IMR-90 (cell line): ENCODE measurements around the gene ACACA. TPM values are rescaled to one million over a fixed set of nuclear protein-coding genes. Genes with fewer than 3 reads are reported as not detected.

Source experiments
- ATAC-seq: fragments of 200-7000 bp; cut with Tn5 transposase; 2 replicates; pipeline ENCODE4 v1.9.1; 2020; ENCODE audit warnings: low read depth, mild to moderate bottlenecking, moderate library complexity
- BruUV-seq: library from RNA; stranded (reverse); fragments of 400-500 nt; replicated peaks from 2 replicates; lab custom pipeline; 2021; lab: Mats Ljungman, UMichigan
- CTCF ChIA-PET: fragments of 300-600 bp; formaldehyde crosslinking; extraction: SDS; loops from one replicate; lab custom pipeline; 2021; ENCODE audit warnings: antibody characterized with exemption; lab: Yijun Ruan, JAX
- POLR2A ChIA-PET: fragments of 300-600 bp; sonication (Branson Sonifier 250); formaldehyde crosslinking; loops from one replicate; lab custom pipeline; 2022; ENCODE audit warnings: antibody characterized with exemption; ENCODE audit not compliant: unreplicated experiment; lab: Charles Lee
- DNase-seq: peaks from one replicate; pipeline ENCODE4 v3.0.0; 2013
- H2AFZ ChIP-seq: replicated peaks from 2 replicates; pipeline ENCODE3; 2013; ENCODE audit warnings: low read length, mild to moderate bottlenecking; ENCODE audit not compliant: poor library complexity
- H2AK5ac ChIP-seq: 2 replicates; pipeline ENCODE4 v1.6.1; 2013; ENCODE audit warnings: low read depth, low read length, inconsistent platforms
- H2AK9ac ChIP-seq: replicated peaks from 2 replicates; pipeline ENCODE3; 2013; ENCODE audit warnings: mild to moderate bottlenecking, low read depth, low read length, moderate library complexity; ENCODE audit not compliant: poor library complexity
- H2BK120ac ChIP-seq: 2 replicates; pipeline ENCODE4 v1.6.1; 2013; ENCODE audit warnings: low read depth, low read length, inconsistent platforms
- H2BK15ac ChIP-seq: 3 replicates; pipeline ENCODE4 v1.6.1; 2013; ENCODE audit warnings: low read depth, low read length, inconsistent platforms
- H2BK20ac ChIP-seq: 2 replicates; pipeline ENCODE4 v1.6.1; 2013; ENCODE audit warnings: low read depth, mild to moderate bottlenecking, inconsistent platforms, low read length, moderate library complexity
- H2BK5ac ChIP-seq: 2 replicates; pipeline ENCODE4 v1.6.1; 2013; ENCODE audit warnings: mild to moderate bottlenecking, low read depth, low read length, inconsistent platforms; ENCODE audit not compliant: poor library complexity, severe bottlenecking
- H3K14ac ChIP-seq: replicated peaks from 2 replicates; pipeline ENCODE4 v1.6.1; 2013; ENCODE audit warnings: low read depth, low read length, inconsistent platforms
- H3K18ac ChIP-seq: 2 replicates; pipeline ENCODE4 v1.6.1; 2013; ENCODE audit warnings: low read depth, low read length, control low read depth
- H3K23ac ChIP-seq: 2 replicates; pipeline ENCODE4 v1.6.1; 2013; ENCODE audit warnings: low read depth, low read length, inconsistent platforms
- H3K27ac ChIP-seq: 2 replicates; pipeline ENCODE4 v1.5.1; 2013; ENCODE audit warnings: mild to moderate bottlenecking, control low read depth, low read length; ENCODE audit not compliant: insufficient read depth
- H3K27me3 ChIP-seq: 2 replicates; pipeline ENCODE4 v1.6.1; 2013; ENCODE audit warnings: low read length; ENCODE audit not compliant: control insufficient read depth, insufficient read depth
- H3K36me3 ChIP-seq: 2 replicates; pipeline ENCODE4 v1.6.1; 2013; ENCODE audit warnings: low read length, mixed read lengths; ENCODE audit not compliant: control insufficient read depth, insufficient read depth
- H3K4ac ChIP-seq: 2 replicates; pipeline ENCODE4 v1.6.1; 2013; ENCODE audit warnings: low read depth, low read length, inconsistent platforms
- H3K4me1 ChIP-seq: 2 replicates; pipeline ENCODE4 v1.6.1; 2013; ENCODE audit warnings: low read length, mixed read lengths; ENCODE audit not compliant: control insufficient read depth, insufficient read depth
- H3K4me2 ChIP-seq: 2 replicates; pipeline ENCODE4 v1.6.1; 2013; ENCODE audit warnings: low read depth, mild to moderate bottlenecking, control low read depth, low read length, moderate library complexity
- H3K4me3 ChIP-seq: 2 replicates; pipeline ENCODE4 v1.5.1; 2013; ENCODE audit warnings: low read depth, mild to moderate bottlenecking, control low read depth, low read length, moderate library complexity; ENCODE audit not compliant: insufficient read depth
- H3K56ac ChIP-seq: 2 replicates; pipeline ENCODE4 v1.6.1; 2013; ENCODE audit warnings: low read length, inconsistent platforms; ENCODE audit not compliant: insufficient read depth; ENCODE audit errors: extremely low read depth
- H3K79me1 ChIP-seq, 2 experiments: 2 replicates each; pipeline ENCODE4 v1.6.1; 2013; ENCODE audit warnings: low read length in 2 of 2, inconsistent platforms in 1 of 2, low read depth in 1 of 2
- H3K9ac ChIP-seq: 2 replicates; pipeline ENCODE4 v1.6.1; 2013; ENCODE audit warnings: low read depth, low read length, control low read depth
- H3K9me1 ChIP-seq: 2 replicates; pipeline ENCODE4 v1.6.1; 2013; ENCODE audit warnings: low read length, inconsistent platforms; ENCODE audit not compliant: insufficient read depth
- H3K9me3 ChIP-seq: 2 replicates; pipeline ENCODE4 v1.6.1; 2013; ENCODE audit warnings: low read length; ENCODE audit not compliant: control insufficient read depth, insufficient read depth
- H4K20me1 ChIP-seq: 2 replicates; pipeline ENCODE4 v1.6.1; 2013; ENCODE audit warnings: low read length, inconsistent platforms; ENCODE audit not compliant: insufficient read depth
- H4K5ac ChIP-seq: 2 replicates; pipeline ENCODE4 v1.6.1; 2013; ENCODE audit warnings: mild to moderate bottlenecking, low read depth, low read length, control low read depth
- H4K8ac ChIP-seq, 2 experiments: 2 replicates each; pipeline ENCODE4 v1.6.1; 2013; ENCODE audit warnings: low read depth in 2 of 2, low read length in 2 of 2, control low read depth in 1 of 2, inconsistent platforms in 1 of 2
- H4K91ac ChIP-seq: 2 replicates; pipeline ENCODE4 v1.6.1; 2013; ENCODE audit warnings: low read depth, low read length, inconsistent platforms; ENCODE audit not compliant: insufficient read depth
- CEBPB ChIP-seq: IDR thresholded peaks from 2 replicates; pipeline ENCODE4 v1.6.1; 2012; ENCODE audit warnings: low read depth, low read length, improper control_type of control experiment
- NFE2L2 ChIP-seq: fragments of 150-350 bp; IDR thresholded peaks from 2 replicates; pipeline ENCODE4 v1.6.1; 2016; ENCODE audit warnings: low read depth, mild to moderate bottlenecking, low read length
- POLR2A ChIP-seq: IDR thresholded peaks from 2 replicates; pipeline ENCODE4 v1.6.1; 2012; ENCODE audit warnings: mild to moderate bottlenecking, low read depth, low read length
- RCOR1 ChIP-seq: IDR thresholded peaks from 2 replicates; pipeline ENCODE4 v1.6.1; 2012; ENCODE audit warnings: mild to moderate bottlenecking, low read length, improper control_type of control experiment; ENCODE audit not compliant: insufficient replicate concordance
- WGBS, 2 experiments: methylation state at CpG; one replicate each; pipeline versions ENCODE4 v1.1.5 to v1.1.7; 2013; ENCODE audit warnings: missing lambda C conversion rate in 2 of 2; ENCODE audit not compliant: insufficient read length in 1 of 2; ENCODE audit errors: extremely low coverage in 2 of 2; 5-methylcytosine and 5-hydroxymethylcytosine counted together
- dilution Hi-C: fragments of 300-500 bp; cut with HindIII; formaldehyde crosslinking; loops from one replicate; pipeline ENCODE4 v1.14.3; 2018; ENCODE audit warnings: low sequenced_read_pairs; ENCODE audit not compliant: unreplicated experiment
- in situ Hi-C: fragments of 300-500 bp; cut with MboI; formaldehyde crosslinking; loops from 3 replicates; pipeline ENCODE4 v1.14.3; 2019; ENCODE audit warnings: low sequenced_read_pairs, inconsistent platforms, mixed read lengths
- intact Hi-C: fragments of 100-400 bp; cut with micrococcal nuclease; formaldehyde crosslinking; loops from 2 replicates; pipeline ENCODE4 v1.10.0; 2022
- polyA plus RNA-seq, 3 experiments: library from polyadenylated mRNA; depleted of rRNA; stranded (reverse); fragments of >200 nt; gene quantifications; 2 replicates each; pipeline ENCODE4 v1.2.3, GENCODE V29; 2012; ENCODE audit warnings: low replicate concordance in 1 of 3
- total RNA-seq: library from RNA; depleted of rRNA; stranded (reverse); fragments of >200 nt; gene quantifications from 2 replicates; pipeline ENCODE4 v1.2.3, GENCODE V29; 2012

Gene ACACA
- total and polyA plus RNA-seq, 2 of the 4 experiments (the other 2 are of a cell fraction) = 21.3 to 39.1 TPM

GRCh38 chr17:37261286-37261685 is 145.3 kb downstream of the ACACA start:
- H2AK5ac ChIP-seq = no peak overlapping the region
- CTCF ChIA-PET = no interaction called here
- H4K20me1 ChIP-seq = no peaks in the 10 kb centered on the region
- H2BK120ac ChIP-seq = no peak overlapping the region
- DNase-seq (peak; percentile 27), ATAC-seq (peak; percentile 35; the same call in 1 of the 2 replicates)
- no peak overlapping the region for H2BK20ac ChIP-seq
- no peaks in the 10 kb centered on the region for H3K27me3 ChIP-seq
- H4K8ac ChIP-seq = no peak overlapping the region
- H3K23ac ChIP-seq = no peak overlapping the region
- H4K5ac ChIP-seq = no peak overlapping the region
- peaks cover 4% of the 10 kb centered on the region; the same call in 1 of the 2 replicates for H3K4me1 ChIP-seq
- no peak overlapping the region for H2BK15ac ChIP-seq
- no peaks in the 10 kb centered on the region for H3K79me1 ChIP-seq
- H2AK9ac ChIP-seq = no peak overlapping the region
- in situ Hi-C loops (no loop called here), intact Hi-C loops (no loop called here), dilution Hi-C loops (no loop called here)
- H2BK5ac ChIP-seq = no peak overlapping the region
- peaks cover 15% of the 10 kb centered on the region for H3K9me3 ChIP-seq
- H3K14ac ChIP-seq = no peak overlapping the region
- no peak overlapping the region for H3K56ac ChIP-seq
- H3K27ac ChIP-seq = no peak overlapping the region
- no CpG with 5 or more reads among the region's 1 CpG for WGBS, 2 experiments
- no peaks in the 10 kb centered on the region for H3K9me1 ChIP-seq
- H2AFZ ChIP-seq = no peak overlapping the region
- H3K36me3 ChIP-seq = peaks cover 22% of the 10 kb centered on the region
- no peak overlapping the region for H4K91ac ChIP-seq
- H3K9ac ChIP-seq = no peak overlapping the region
- no peak overlapping the region for H3K4me3 ChIP-seq
- no peak overlapping the region for H3K4ac ChIP-seq
- POLR2A ChIA-PET = no interaction called here
- no peak overlapping the region for H3K4me2 ChIP-seq
- no peak overlapping the region for H3K18ac ChIP-seq
- TF ChIP-seq POLR2A (no peak), RCOR1 (no peak), NFE2L2 (no peak), CEBPB (no peak)
- no TSS peak for BruUV-seq
